Uterus (tissue), 2 donors: ENCODE results near the gene ABCA1.

ENCODE experiments used
- CTCF ChIP-seq, 4 experiments: fragments of 200-600 bp in 2 of 4; fragments of 450-650 bp in 2 of 4; sonication (generic) in 2 of 4; IDR thresholded peaks; one replicate each; pipeline ENCODE4 v1.5.1; 2016 to 2019; ENCODE audit warnings: antibody characterized with exemption in 4 of 4, mild to moderate bottlenecking in 2 of 4, moderate library complexity in 1 of 4
- POLR2A ChIP-seq, 2 donors: fragments of 450-650 bp; IDR thresholded peaks; one replicate each; pipeline ENCODE4 v1.6.1; 2016; ENCODE audit warnings: antibody characterized with exemption in 2 of 2, mild to moderate bottlenecking in 1 of 2, moderate library complexity in 1 of 2

- TF ChIP-seq CTCF (IDR thresholded peaks at IDR 0.05) = no peak
- TF ChIP-seq POLR2A (IDR thresholded peaks at IDR 0.05) = no peak
These were observed 16.4 kb upstream of the ABCA1 start for GRCh38 chr9:104944356-104944755.
